Measurements from ENCODE around the gene CGB3. TPM values are rescaled to one million over a fixed set of nuclear protein-coding genes. Genes with fewer than 3 reads are reported as not detected.
"Not testable (repeated sequence)": the region's sequence is repeated elsewhere in the genome, so short reads cannot be mapped to it uniquely, and the experiment has no call there.

CGB3 gene
- total RNA-seq, 1 experiment from 2014 or later, result not detected

DNA sequence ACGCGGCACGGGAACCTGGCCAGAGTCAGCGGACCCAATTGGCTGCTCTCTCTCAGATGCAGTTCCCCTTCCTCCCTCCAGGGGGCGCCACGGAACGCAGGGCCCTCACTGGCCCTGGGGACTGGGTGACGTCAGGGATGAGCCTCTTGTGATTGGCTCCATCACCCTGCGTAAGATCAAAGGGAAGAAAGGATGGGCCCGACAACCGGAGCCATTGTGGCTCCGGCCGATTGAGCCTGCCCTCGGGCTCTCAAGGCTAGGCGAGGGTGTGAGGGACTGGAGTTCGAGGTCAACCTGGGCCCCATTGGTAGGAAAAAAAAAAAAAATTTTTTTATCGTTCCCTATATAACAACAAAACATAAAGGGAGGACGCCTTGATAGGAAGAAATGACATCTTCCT, 12.7 kb upstream of the CGB3 start, which contains the start of gene CGB1:
CGB1 (minus strand) TSS at position 81 of the 400 bp plus-strand sequence. CDS start 184 bp downstream, outside the sequence.
- H3K27me3 ChIP-seq (ENCODE audit: insufficient read depth, low read length); intact Hi-C loops (cut with micrococcal nuclease); H3K36me3 ChIP-seq (ENCODE audit: control insufficient read depth in 1 of 2, insufficient read depth in 2 of 2, low read length in 2 of 2); BruUV-seq (replicated peaks); H3K9me2 ChIP-seq (ENCODE audit: insufficient read depth); H3K79me2 ChIP-seq (ENCODE audit: insufficient read depth, low read length); H2AFZ ChIP-seq (ENCODE audit: low read depth, low read length, poor library complexity, severe bottlenecking); CTCF ChIA-PET; POLR2A ChIA-PET; H3K27ac ChIP-seq (ENCODE audit: low read depth, low read length); H3K9me3 ChIP-seq (ENCODE audit: control insufficient read depth in 1 of 2, insufficient read depth in 1 of 2, low read depth in 1 of 2, low read length in 2 of 2); RAD21 ChIA-PET (ENCODE audit: low non-redundant PET in 1 of 2, low total read pairs in 2 of 2, uncharacterized antibody in 2 of 2, unreplicated experiment in 2 of 2); DNase-seq (ENCODE audit: low read depth, low spot score); H3K4me3 ChIP-seq (replicated peaks in 1 of 2; ENCODE audit: low read depth in 1 of 2, low read length in 2 of 2); H3K9ac ChIP-seq (ENCODE audit: low read length); H4K20me1 ChIP-seq (ENCODE audit: insufficient read depth): not testable (repeated sequence)
- peak; percentile 69 for ATAC-seq
- H3K4me2 ChIP-seq (ENCODE audit: low read length), result peak within 1 kb of the TSS; percentile 28; the same call in 1 of the 2 replicates
- TF ChIP-seq, protein P1, sequence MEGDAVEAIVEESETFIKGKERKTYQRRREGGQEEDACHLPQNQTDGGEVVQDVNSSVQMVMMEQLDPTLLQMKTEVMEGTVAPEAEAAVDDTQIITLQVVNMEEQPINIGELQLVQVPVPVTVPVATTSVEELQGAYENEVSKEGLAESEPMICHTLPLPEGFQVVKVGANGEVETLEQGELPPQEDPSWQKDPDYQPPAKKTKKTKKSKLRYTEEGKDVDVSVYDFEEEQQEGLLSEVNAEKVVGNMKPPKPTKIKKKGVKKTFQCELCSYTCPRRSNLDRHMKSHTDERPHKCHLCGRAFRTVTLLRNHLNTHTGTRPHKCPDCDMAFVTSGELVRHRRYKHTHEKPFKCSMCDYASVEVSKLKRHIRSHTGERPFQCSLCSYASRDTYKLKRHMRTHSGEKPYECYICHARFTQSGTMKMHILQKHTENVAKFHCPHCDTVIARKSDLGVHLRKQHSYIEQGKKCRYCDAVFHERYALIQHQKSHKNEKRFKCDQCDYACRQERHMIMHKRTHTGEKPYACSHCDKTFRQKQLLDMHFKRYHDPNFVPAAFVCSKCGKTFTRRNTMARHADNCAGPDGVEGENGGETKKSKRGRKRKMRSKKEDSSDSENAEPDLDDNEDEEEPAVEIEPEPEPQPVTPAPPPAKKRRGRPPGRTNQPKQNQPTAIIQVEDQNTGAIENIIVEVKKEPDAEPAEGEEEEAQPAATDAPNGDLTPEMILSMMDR (IDR thresholded peaks at IDR 0.05 in 2 of 3, conservative IDR thresholded peaks at IDR 0.05 in 1 of 3; ENCODE audit: borderline replicate concordance in 1 of 3, insufficient read depth in 1 of 3, low read depth in 2 of 3, low read length in 2 of 3), result peak; percentile 40 to 93 (median 83); a peak in 5 of 6 replicates
- TF ChIP-seq RAD21 (IDR thresholded peaks at IDR 0.05; ENCODE audit: low read depth) (peak; percentile 59), TCF7L2 (IDR thresholded peaks at IDR 0.05; ENCODE audit: borderline replicate concordance, extremely low read depth, insufficient read depth, insufficient read length) (peak; percentile 98), SP1 (IDR thresholded peaks at IDR 0.05; ENCODE audit: low read depth) (0 out of 2 replicates have a peak, but pooled peaks have one; percentile 23)
- peaks cover 15 to 31% of the 10 kb centered on the region in 2 experiments for H3K4me1 ChIP-seq (ENCODE audit: control insufficient read depth in 1 of 2, insufficient read depth in 2 of 2, low read length in 2 of 2)

DNA sequence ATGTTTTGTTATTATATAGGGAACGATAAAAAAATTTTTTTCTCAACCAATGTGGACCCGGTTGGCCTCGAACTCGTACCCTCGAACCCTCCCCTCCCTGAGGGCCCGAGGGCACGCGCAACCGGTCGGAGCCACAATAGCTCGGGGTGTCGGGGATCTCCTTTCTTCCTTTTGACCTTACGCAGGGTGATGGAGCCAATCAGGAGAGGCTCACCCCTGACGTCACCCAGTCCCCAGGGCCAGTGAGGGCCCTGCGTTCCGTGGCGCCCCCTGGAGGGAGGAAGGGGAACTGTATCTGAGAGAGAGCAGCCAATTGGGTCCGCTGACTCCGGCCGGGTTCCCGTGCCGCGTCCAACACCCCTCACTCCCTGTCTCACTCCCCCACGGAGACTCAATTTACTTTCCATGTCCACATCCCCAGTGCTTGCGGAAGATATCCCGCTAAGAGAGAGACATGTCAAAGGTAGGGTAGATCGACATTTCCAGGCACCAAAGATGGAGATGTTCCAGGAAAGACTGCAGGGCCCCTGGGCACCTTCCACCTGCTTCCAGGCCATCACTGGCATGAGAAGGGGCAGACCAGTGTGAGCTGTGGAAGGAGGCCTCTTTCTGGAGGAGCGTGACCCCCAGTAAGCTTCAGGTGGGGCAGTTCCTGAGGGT, 7.6 kb upstream of the CGB3 start, which contains the start of gene CGB2:
CGB2 (plus strand) TSS at position 249 of the 660 bp plus-strand sequence; CDS start at position 455, 206 bp downstream.
- ATAC-seq, result peak; percentile 94
- BruUV-seq (replicated peaks); H3K27ac ChIP-seq (ENCODE audit: low read depth, low read length); H3K27me3 ChIP-seq (ENCODE audit: insufficient read depth, low read length); intact Hi-C loops (cut with micrococcal nuclease); H2AFZ ChIP-seq (ENCODE audit: low read depth, low read length, poor library complexity, severe bottlenecking); H3K9ac ChIP-seq (ENCODE audit: low read length); RAD21 ChIA-PET (ENCODE audit: low non-redundant PET in 1 of 2, low total read pairs in 2 of 2, uncharacterized antibody in 2 of 2, unreplicated experiment in 2 of 2); H3K4me1 ChIP-seq (ENCODE audit: control insufficient read depth in 1 of 2, insufficient read depth in 2 of 2, low read length in 2 of 2); POLR2A ChIA-PET; H3K9me3 ChIP-seq (ENCODE audit: control insufficient read depth in 1 of 2, insufficient read depth in 1 of 2, low read depth in 1 of 2, low read length in 2 of 2); H3K36me3 ChIP-seq (ENCODE audit: control insufficient read depth in 1 of 2, insufficient read depth in 2 of 2, low read length in 2 of 2); H4K20me1 ChIP-seq (ENCODE audit: insufficient read depth); H3K79me2 ChIP-seq (ENCODE audit: insufficient read depth, low read length); H3K9me2 ChIP-seq (ENCODE audit: insufficient read depth): not testable (repeated sequence)
- CTCF ChIA-PET, result interaction anchor here (0.6 to 1.5 kb wide), 5 partner anchors 12 to 54 kb away, joined by 3 to 8 read pairs (median 3); partner anchors contain the start of genes CGB7, GYS1 and RUVBL2
- TF ChIP-seq, protein P2, sequence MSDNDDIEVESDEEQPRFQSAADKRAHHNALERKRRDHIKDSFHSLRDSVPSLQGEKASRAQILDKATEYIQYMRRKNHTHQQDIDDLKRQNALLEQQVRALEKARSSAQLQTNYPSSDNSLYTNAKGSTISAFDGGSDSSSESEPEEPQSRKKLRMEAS (IDR thresholded peaks at IDR 0.05), result peak; percentile 51; the same call in 1 of the 2 replicates
- TF ChIP-seq TCF7L2 (IDR thresholded peaks at IDR 0.05; ENCODE audit: borderline replicate concordance, extremely low read depth, insufficient read depth, insufficient read length), result peak; percentile 58
- peak; percentile 28; the same call in 1 of the 2 replicates for TF ChIP-seq RAD21 (IDR thresholded peaks at IDR 0.05; ENCODE audit: low read depth)
- TF ChIP-seq, protein P1 (IDR thresholded peaks at IDR 0.05 in 2 of 3, conservative IDR thresholded peaks at IDR 0.05 in 1 of 3; ENCODE audit: borderline replicate concordance in 1 of 3, insufficient read depth in 1 of 3, low read depth in 2 of 3, low read length in 2 of 3), result peak; percentile 28 to 71 (median 69); a peak in 5 of 6 replicates
- peak; percentile 34 for TF ChIP-seq YY1 (IDR thresholded peaks at IDR 0.05; ENCODE audit: extremely low read depth, insufficient replicate concordance, low read depth, low read length)
- peak; percentile 86 for DNase-seq (ENCODE audit: low read depth, low spot score)
- Histone ChIP-seq H3K4me2 (ENCODE audit: low read length) (peak within 1 kb of the TSS; percentile 51), H3K4me3 (replicated peaks in 1 of 2; ENCODE audit: low read depth in 1 of 2, low read length in 2 of 2) (peak within 1 kb of the TSS; percentile 31 to 44)

All from HCT116 (cell line).